Neural progenitor cell (in vitro differentiated cells): ENCODE data around the gene TTLL5.

Experiments used
- EZH2 ChIP-seq: fragments of 200-600 bp; sonication (generic); IDR thresholded peaks from 2 replicates; pipeline ENCODE4 v1.6.1; 2017; ENCODE audit warnings: antibody characterized with exemption, mild to moderate bottlenecking, moderate library complexity
- EZH2phosphoT487 ChIP-seq: fragments of 200-600 bp; sonication (generic); IDR thresholded peaks from 2 replicates; pipeline ENCODE4 v1.6.1; 2017; ENCODE audit warnings: antibody characterized with exemption
- TF ChIP-seq, protein P1 (sequence below): fragments of 200-600 bp; sonication (generic); IDR thresholded peaks from 2 replicates; pipeline ENCODE4 v1.5.1; 2017; ENCODE audit warnings: antibody characterized with exemption, mild to moderate bottlenecking

DNA sequence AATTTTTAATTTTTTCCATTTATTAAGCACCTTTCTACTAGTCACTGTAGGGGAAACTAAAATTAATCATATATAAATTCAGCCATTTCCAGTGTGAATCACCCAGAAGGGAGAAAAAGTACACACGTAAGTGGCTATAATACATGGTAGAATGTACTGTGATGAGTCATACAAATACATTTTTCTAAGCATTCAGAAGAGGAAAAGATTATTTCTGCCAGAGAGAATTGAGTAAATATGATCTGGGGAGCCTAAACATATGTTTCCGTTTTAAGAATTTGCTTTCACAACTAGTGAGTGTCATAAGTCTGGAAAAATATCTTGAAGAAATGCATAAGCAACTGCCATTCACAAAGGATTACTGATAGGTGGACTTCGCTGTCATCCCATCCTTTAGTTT, 218.0 kb downstream of the TTLL5 start:
- TF ChIP-seq, protein P1, sequence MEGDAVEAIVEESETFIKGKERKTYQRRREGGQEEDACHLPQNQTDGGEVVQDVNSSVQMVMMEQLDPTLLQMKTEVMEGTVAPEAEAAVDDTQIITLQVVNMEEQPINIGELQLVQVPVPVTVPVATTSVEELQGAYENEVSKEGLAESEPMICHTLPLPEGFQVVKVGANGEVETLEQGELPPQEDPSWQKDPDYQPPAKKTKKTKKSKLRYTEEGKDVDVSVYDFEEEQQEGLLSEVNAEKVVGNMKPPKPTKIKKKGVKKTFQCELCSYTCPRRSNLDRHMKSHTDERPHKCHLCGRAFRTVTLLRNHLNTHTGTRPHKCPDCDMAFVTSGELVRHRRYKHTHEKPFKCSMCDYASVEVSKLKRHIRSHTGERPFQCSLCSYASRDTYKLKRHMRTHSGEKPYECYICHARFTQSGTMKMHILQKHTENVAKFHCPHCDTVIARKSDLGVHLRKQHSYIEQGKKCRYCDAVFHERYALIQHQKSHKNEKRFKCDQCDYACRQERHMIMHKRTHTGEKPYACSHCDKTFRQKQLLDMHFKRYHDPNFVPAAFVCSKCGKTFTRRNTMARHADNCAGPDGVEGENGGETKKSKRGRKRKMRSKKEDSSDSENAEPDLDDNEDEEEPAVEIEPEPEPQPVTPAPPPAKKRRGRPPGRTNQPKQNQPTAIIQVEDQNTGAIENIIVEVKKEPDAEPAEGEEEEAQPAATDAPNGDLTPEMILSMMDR, result no peak
- TF ChIP-seq EZH2, result no peak
- no peak for TF ChIP-seq EZH2phosphoT487
